Cardiac muscle cell (in vitro differentiated cells and primary cell): ENCODE results near the gene COL4A2. TPM values are rescaled to one million over a fixed set of nuclear protein-coding genes. Genes with fewer than 3 reads are reported as not detected.

Source experiments
- DNase-seq, 2 donors: peaks; one replicate each; pipeline versions ENCODE4 v3.0.0 to v3.0.0-alpha.2; 2010 to 2017; ENCODE audit warnings: low read depth in 1 of 2, low spot score in 1 of 2
- H3K27ac ChIP-seq: fragments of 200-600 bp; sonication (generic); 2 replicates; pipeline ENCODE4 v1.5.1; 2016
- H3K27me3 ChIP-seq: fragments of 200-600 bp; sonication (generic); 2 replicates; pipeline ENCODE4 v1.6.0; 2016; ENCODE audit warnings: control low read depth
- H3K36me3 ChIP-seq: fragments of 200-600 bp; sonication (generic); 2 replicates; pipeline ENCODE4 v1.5.1; 2016; ENCODE audit warnings: control low read depth
- H3K4me1 ChIP-seq: fragments of 200-600 bp; sonication (generic); 2 replicates; pipeline ENCODE4 v1.8.1; 2017; ENCODE audit warnings: low read depth, mild to moderate bottlenecking, mixed run types
- H3K4me3 ChIP-seq: fragments of 200-600 bp; sonication (generic); 2 replicates; pipeline ENCODE4 v1.5.1; 2016; ENCODE audit warnings: mild to moderate bottlenecking
- H3K9me3 ChIP-seq: fragments of 200-600 bp; sonication (generic); 2 replicates; pipeline ENCODE4 v1.5.1; 2017; ENCODE audit warnings: low read depth, mild to moderate bottlenecking, control low read depth
- CTCF ChIP-seq: IDR thresholded peaks from 2 replicates; pipeline ENCODE4 v1.5.1; 2012; ENCODE audit warnings: low read depth, mild to moderate bottlenecking, low read length
- polyA plus RNA-seq: library from polyadenylated mRNA; unstranded; fragments of >200 nt; fragmentation: Nextera tagmentation; extraction: Ambion mirVana; gene quantifications from 2 replicates; pipeline ENCODE4 v1.2.1, GENCODE V29; 2016
- total RNA-seq: library from RNA; depleted of rRNA; stranded (reverse); fragments of >200 nt; gene quantifications from 2 replicates; pipeline ENCODE4 v1.2.3, GENCODE V29; 2016

COL4A2 gene
- total and polyA plus RNA-seq, 2 experiments from 2014 or later = 184 to 516 TPM

DNA sequence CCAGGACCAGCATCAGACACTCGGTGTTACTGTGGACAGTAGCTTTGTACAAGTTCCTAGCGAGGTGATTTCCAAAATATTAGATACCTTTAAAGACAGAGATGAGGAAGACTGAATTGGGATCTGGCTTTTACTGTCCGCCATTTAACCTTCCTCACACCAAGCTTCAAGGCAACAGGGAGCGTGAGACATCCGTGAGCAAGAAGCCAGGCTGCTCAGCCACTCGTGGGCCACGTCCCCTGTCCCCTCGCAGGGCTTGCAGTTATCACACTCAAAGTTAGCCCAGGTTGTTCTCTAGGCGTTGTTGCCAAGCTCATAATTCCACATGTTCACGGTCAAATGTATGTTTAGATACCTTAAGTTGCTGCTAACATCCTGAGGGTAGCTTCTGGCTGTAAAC lies 102.9 kb downstream of the COL4A2 start:
- Histone ChIP-seq H3K36me3 (no peaks in the 10 kb centered on the region), H3K4me3 (no peak overlapping the region), H3K27ac (no peak overlapping the region), H3K9me3 (no peaks in the 10 kb centered on the region), H3K27me3 (no peaks in the 10 kb centered on the region), H3K4me1 (peaks cover 19% of the 10 kb centered on the region)
- no peak for TF ChIP-seq CTCF
- DNase-seq = no peak

DNA sequence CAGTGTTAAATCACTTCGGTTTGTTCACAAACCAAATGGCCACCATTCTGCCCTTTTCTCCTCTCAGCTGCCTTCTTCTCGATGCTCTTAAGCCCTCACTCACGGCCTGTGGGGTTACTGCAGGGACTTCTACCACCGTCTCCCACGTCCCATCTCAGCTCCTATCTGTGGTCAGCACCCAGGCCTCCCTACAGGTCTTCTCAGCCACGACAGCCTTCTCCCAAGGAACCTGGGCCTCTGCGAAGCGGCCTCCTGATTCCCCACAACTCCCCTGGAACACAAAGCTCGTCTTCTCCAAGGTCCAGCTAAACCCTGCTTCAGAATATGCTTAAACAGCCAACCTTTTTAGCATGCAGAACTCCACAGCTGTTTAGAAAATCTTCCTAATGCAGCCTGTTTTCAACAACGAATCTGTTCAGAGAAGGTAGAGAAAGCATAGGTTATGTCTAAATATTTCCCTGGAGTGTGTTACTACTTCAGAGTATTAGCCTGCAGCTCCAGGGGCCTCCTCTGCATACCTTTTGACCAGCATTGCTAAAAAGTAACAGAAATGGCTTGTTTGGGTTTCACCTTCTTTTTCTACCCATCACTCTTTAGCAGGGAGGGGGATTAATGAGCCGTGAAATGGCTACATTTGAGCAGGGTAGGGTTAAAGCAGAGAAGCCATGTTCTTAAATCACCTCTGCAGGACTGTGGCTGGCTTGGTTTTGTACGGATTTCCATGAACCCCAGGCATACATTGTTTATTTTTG lies 104.0 kb downstream of the COL4A2 start:
- Histone ChIP-seq H3K27me3 (no peaks in the 10 kb centered on the region), H3K27ac (peak overlapping the region; percentile 53), H3K4me1 (peaks cover 21% of the 10 kb centered on the region), H3K4me3 (no peak overlapping the region), H3K36me3 (no peaks in the 10 kb centered on the region), H3K9me3 (no peaks in the 10 kb centered on the region)
- no peak for DNase-seq
- no peak for TF ChIP-seq CTCF

DNA sequence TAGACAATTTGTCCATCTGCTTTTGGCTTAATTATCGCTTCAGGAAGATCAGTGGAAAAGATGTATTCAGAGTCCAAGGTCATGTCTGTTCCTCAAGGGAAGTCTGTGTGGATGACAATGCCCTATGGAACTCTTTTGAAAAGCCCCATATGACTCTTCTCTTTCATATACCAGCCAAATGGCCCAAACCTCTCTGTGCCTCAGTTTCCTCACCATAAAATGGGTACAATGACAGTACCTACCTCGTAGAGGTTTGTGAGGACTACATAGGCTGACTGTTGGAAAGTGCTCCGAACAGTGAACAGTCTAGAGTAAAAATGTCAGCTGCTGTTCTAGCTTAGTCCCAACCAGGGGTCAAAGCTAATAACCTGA lies 104.6 kb downstream of the COL4A2 start:
- TF ChIP-seq CTCF = no peak
- Histone ChIP-seq H3K36me3 (no peaks in the 10 kb centered on the region), H3K27me3 (no peaks in the 10 kb centered on the region), H3K27ac (peak overlapping the region; percentile 12), H3K4me3 (no peak overlapping the region), H3K4me1 (peaks cover 25% of the 10 kb centered on the region), H3K9me3 (no peaks in the 10 kb centered on the region)
- no peak for DNase-seq

DNA sequence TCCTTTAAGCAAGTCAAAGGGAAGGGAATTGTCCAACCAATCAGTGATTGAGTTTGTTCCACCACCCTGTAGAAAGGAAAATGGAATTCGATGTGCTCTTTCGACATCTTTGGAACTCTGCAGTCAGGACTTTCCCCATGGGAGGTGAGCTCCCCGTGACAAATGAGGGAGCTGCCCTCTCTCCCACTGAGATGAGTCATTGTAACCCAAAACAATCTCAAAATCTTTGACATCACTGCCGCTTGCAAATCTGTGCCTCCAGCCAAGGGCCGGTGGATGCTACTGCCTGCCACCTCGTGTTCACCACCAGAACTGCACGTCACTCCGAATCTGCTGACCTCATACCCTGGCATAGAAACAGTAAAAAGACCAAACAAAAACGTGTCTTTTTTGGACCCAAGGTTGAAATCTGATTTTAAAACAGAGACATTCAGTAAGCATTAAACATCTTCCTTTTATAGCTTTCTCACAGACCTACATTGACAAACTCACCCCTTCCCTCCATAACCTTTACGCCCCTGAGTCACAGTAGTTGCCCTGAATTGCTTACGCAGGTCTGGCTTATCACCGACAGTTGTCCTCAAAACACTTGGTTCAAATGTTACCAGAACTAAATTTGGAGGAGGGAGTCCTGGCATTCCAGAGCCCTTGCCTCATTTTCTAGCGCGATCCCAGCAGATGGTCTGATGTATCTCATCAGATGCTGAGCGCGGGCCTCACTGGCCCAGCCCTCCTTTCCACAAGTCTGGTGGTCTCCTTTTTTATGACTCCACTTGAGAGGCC lies 105.2 kb downstream of the COL4A2 start:
- DNase-seq = peak; percentile 70 to 99
- Histone ChIP-seq H3K27me3 (no peaks in the 10 kb centered on the region), H3K4me3 (no peak overlapping the region), H3K27ac (peak overlapping the region; percentile 71), H3K4me1 (peaks cover 30% of the 10 kb centered on the region), H3K36me3 (no peaks in the 10 kb centered on the region), H3K9me3 (no peaks in the 10 kb centered on the region)
- TF ChIP-seq CTCF = peak; percentile 94

- H3K27me3 ChIP-seq = no peaks in the 10 kb centered on the region
- TF ChIP-seq CTCF = no peak
- no peaks in the 10 kb centered on the region for H3K36me3 ChIP-seq
- DNase-seq = no peak
- no peak overlapping the region for H3K4me3 ChIP-seq
- peak overlapping the region; percentile 71 for H3K27ac ChIP-seq
- H3K9me3 ChIP-seq = no peaks in the 10 kb centered on the region
- H3K4me1 ChIP-seq = peaks cover 38% of the 10 kb centered on the region
Measured at GRCh38 chr13:110413016-110413675, 106.1 kb downstream of the COL4A2 start.
